ENCODE data around the gene CREBBP.

The CREBBP gene

DNA sequence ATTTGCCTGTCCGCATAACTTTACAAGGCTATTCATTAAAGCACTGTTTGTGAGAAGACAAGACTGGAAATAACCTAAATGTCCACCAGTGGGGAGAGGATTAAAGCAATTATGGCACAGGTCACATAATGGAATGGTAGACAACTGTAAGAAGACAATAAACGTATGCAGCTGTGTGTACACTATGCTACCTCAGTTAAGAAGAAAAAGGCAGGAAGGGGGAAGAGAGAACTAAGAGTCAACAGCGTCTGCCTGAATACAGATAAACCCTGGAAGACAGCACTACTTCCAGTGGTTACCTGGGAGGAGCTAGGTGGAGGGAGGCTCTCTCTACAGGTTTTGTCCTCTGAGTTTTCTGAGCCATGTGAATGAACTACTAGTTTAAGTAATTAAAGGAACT lies 15.3 kb downstream of the CREBBP start:
- Histone ChIP-seq H3K9me3 (no peaks in the 10 kb centered on the region), H3K36me3 (no peaks in the 10 kb centered on the region), H3K27ac (no peak overlapping the region), H3K27me3 (no peaks in the 10 kb centered on the region), H3K4me3 (no peak overlapping the region), H3K4me1 (peaks cover 0 to 93% (median 47%) of the 10 kb centered on the region in 4 donors)
- TF ChIP-seq, protein P1, sequence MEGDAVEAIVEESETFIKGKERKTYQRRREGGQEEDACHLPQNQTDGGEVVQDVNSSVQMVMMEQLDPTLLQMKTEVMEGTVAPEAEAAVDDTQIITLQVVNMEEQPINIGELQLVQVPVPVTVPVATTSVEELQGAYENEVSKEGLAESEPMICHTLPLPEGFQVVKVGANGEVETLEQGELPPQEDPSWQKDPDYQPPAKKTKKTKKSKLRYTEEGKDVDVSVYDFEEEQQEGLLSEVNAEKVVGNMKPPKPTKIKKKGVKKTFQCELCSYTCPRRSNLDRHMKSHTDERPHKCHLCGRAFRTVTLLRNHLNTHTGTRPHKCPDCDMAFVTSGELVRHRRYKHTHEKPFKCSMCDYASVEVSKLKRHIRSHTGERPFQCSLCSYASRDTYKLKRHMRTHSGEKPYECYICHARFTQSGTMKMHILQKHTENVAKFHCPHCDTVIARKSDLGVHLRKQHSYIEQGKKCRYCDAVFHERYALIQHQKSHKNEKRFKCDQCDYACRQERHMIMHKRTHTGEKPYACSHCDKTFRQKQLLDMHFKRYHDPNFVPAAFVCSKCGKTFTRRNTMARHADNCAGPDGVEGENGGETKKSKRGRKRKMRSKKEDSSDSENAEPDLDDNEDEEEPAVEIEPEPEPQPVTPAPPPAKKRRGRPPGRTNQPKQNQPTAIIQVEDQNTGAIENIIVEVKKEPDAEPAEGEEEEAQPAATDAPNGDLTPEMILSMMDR (IDR thresholded peaks at IDR 0.05): no peak
- no peak for DNase-seq
- intact Hi-C loops (cut with DNase I; ENCODE audit: low total_unique reads): no loop called here

- H3K4me1 ChIP-seq: peaks cover 0 to 93% (median 45%) of the 10 kb centered on the region in 4 donors
- TF ChIP-seq, protein P1 (IDR thresholded peaks at IDR 0.05): no peak
Measured at GRCh38 chr16:3864562-3864961, 16.0 kb downstream of the CREBBP start.

GRCh38 chr16:3863587-3863986 lies 16.9 kb downstream of the CREBBP start:
- TF ChIP-seq, protein P1 (IDR thresholded peaks at IDR 0.05): no peak
- Histone ChIP-seq H3K4me1 (peaks cover 0 to 96% (median 44%) of the 10 kb centered on the region in 4 donors), H3K36me3 (no peaks in the 10 kb centered on the region), H3K27ac (peak overlapping the region in 1 of 2 donors; percentile 11), H3K9me3 (no peaks in the 10 kb centered on the region), H3K4me3 (no peak overlapping the region), H3K27me3 (no peaks in the 10 kb centered on the region)
- intact Hi-C loops (cut with DNase I; ENCODE audit: low total_unique reads): no loop called here
- DNase-seq: no peak

More at GRCh38 chr16:3864562-3864961, 16.0 kb downstream of the CREBBP start:
- no peaks in the 10 kb centered on the region for H3K36me3 ChIP-seq
- H3K27me3 ChIP-seq: no peaks in the 10 kb centered on the region
- no peak overlapping the region for H3K4me3 ChIP-seq
- no peak for DNase-seq
- intact Hi-C loops (cut with DNase I; ENCODE audit: low total_unique reads): no loop called here
- H3K9me3 ChIP-seq: no peaks in the 10 kb centered on the region
- H3K27ac ChIP-seq: no peak overlapping the region

- H3K4me1 ChIP-seq: peaks cover 0 to 97% (median 56%) of the 10 kb centered on the region in 4 donors
- intact Hi-C loops (cut with DNase I; ENCODE audit: low total_unique reads): no loop called here
- DNase-seq: no peak
- H3K27me3 ChIP-seq: no peaks in the 10 kb centered on the region
- no peak overlapping the region for H3K27ac ChIP-seq
- no peak overlapping the region for H3K4me3 ChIP-seq
- no peaks in the 10 kb centered on the region for H3K9me3 ChIP-seq
- no peaks in the 10 kb centered on the region for H3K36me3 ChIP-seq
- TF ChIP-seq, protein P1 (IDR thresholded peaks at IDR 0.05): no peak
Measured at GRCh38 chr16:3861808-3862451, 18.6 kb downstream of the CREBBP start.

DNA sequence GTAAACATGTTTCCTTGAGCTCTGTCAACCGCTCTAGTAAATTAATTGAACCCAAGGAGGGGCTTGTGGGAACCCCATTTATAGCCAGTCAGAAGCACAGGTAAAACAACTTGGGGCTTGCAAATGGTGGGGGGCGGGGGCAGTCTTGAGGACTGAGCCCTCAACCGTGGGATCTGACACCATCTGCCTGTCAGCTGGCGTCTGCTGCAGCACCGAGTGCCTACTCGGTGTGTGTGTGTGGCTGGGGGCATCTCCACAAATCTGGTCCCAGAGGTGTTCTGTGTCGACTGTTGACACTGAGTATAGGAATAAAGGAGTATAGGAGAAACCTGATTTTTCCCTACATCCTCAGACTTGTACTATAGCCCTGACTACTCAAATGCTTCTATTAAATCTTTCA lies 20.6 kb downstream of the CREBBP start:
- Histone ChIP-seq H3K36me3 (no peaks in the 10 kb centered on the region), H3K9me3 (no peaks in the 10 kb centered on the region)
- intact Hi-C loops (cut with DNase I; ENCODE audit: low total_unique reads): no loop called here

More for the DNA sequence above, 20.6 kb downstream of the CREBBP start:
- H3K4me1 ChIP-seq: peaks cover 0 to 97% (median 67%) of the 10 kb centered on the region in 4 donors
- no peak overlapping the region for H3K27ac ChIP-seq
- no peak overlapping the region for H3K4me3 ChIP-seq
- H3K27me3 ChIP-seq: no peaks in the 10 kb centered on the region
- TF ChIP-seq, protein P1 (IDR thresholded peaks at IDR 0.05): no peak
- no peak for DNase-seq
